GM12875 (cell line): ENCODE data around the gene DIDO1.

ENCODE experiments used
- H3K4me3 ChIP-seq: one replicate; pipeline ENCODE4 v1.5.1; 2011; ENCODE audit warnings: low read depth, low read length, control low read depth
- TF ChIP-seq, protein P1 (sequence below): IDR thresholded peaks from 2 replicates; pipeline ENCODE4 v1.5.1; 2011; ENCODE audit warnings: low read depth, mild to moderate bottlenecking, control low read depth, inconsistent platforms, low read length, moderate library complexity, borderline replicate concordance; ENCODE audit not compliant: insufficient read depth

DIDO1 gene

GRCh38 chr20:62910777-62911497, 15.4 kb downstream of the DIDO1 start:
- TF ChIP-seq, protein P1, sequence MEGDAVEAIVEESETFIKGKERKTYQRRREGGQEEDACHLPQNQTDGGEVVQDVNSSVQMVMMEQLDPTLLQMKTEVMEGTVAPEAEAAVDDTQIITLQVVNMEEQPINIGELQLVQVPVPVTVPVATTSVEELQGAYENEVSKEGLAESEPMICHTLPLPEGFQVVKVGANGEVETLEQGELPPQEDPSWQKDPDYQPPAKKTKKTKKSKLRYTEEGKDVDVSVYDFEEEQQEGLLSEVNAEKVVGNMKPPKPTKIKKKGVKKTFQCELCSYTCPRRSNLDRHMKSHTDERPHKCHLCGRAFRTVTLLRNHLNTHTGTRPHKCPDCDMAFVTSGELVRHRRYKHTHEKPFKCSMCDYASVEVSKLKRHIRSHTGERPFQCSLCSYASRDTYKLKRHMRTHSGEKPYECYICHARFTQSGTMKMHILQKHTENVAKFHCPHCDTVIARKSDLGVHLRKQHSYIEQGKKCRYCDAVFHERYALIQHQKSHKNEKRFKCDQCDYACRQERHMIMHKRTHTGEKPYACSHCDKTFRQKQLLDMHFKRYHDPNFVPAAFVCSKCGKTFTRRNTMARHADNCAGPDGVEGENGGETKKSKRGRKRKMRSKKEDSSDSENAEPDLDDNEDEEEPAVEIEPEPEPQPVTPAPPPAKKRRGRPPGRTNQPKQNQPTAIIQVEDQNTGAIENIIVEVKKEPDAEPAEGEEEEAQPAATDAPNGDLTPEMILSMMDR, result no peak
- H3K4me3 ChIP-seq, result no peak overlapping the region

DNA sequence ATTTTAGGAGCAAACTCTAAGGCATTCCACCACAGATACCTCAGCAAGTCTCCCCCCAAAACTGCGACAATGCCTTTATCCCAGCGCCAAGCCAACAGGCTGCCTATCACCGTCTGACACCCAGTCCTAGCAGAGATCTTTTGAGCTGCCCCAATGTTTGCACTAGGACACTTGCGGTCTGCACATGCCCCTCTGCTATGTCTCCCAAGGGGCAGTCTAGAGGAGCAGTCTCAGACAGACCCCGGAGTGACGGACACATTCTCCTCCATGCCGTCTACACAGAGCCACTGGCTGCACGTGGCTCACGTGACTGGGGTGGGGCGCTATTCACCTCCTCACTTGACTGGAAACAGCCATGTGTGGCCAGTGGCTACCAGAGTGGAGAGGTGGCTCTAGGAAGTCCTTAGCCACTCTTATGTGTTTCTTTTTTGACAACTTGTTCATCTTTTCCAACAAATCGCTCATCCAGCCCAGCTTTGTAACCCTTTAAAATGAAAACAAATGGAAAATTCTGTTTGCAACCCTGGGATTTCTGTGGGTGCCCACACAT, 16.0 kb downstream of the DIDO1 start:
- TF ChIP-seq, protein P1, result no peak
- H3K4me3 ChIP-seq, result no peak overlapping the region

DNA sequence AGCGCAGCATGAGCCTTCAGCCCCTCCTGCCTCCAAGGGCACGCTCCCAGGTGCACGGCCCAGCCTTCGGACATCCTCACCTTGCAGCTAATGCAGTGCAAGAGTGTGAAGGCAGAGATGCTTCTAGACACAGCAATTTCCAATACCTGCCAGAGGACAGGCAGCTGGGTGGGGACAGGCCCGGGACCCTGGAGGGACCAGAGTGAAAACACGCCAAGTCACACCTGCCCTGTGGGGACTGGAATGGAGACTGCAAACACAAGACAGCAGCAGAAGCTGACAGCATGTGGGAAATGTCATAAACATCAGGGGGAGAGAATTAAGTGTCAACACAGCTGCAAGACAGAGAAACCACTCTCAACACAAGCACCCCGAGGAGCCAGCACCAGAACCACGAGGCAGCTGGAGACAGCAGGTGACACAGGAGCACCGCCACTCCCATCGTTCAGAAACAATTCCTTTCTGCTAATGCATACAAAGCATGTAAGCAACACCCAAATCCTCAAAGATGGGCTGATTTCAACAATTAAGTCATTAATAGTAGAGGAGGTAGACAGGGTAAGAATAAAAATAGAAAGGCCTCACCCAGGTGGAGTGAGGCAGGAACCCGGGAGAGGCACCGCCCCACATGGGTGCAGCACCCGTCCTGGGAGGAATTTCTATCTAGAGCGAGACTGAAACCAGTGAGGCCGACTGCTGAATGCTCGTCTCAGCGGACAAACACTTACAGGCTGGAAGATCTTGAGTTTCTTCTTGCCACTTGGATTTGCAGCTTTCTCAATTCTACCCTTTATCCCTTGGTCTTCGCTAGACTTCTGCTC, 17.1 kb downstream of the DIDO1 start:
- no peak overlapping the region for H3K4me3 ChIP-seq
- TF ChIP-seq, protein P1, result no peak

DNA sequence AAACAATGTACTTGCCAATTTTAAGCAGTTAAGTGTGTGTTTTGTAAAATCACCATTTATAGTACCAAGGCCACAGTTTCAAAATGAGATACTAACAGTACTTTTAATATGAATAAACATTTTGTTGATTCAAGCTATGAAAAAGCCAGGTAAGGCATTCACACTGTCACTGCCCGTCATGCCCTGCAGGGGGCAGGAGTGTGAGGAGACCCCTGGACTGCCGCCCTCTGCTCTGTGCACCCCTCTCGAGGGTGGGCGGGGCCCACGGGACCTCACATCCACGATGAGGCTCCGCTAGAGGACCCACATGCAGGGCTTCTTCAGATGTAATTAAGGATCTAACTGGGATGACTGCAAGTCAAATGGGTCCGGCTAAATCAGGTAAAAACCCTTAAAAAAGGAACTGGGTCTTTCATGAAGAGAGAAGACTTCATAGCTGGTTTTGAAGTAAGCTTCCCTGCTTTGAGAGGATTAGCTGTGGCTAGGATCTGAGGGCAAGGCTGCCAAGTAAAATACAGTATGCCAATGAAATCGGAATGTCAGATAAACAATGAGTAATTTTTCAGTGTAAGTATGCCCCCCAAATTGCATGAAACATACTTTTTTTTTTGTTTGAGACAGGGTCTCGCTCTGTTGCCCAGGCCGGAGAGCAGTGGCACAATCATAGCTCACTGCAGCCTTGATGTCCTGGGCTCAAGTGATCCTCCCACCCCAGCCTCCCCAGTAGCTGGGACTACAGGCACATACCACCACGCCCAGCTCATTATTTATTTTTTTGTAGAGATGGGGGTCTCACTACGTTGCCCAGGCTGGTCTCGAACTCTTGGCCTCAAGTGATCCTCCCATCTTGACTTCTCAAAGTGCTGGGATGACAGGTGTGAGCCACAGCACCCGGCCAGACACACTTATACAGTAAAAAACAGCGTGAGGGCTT, 18.7 kb downstream of the DIDO1 start:
- H3K4me3 ChIP-seq, result no peak overlapping the region
- TF ChIP-seq, protein P1, result peak; percentile 69

DNA sequence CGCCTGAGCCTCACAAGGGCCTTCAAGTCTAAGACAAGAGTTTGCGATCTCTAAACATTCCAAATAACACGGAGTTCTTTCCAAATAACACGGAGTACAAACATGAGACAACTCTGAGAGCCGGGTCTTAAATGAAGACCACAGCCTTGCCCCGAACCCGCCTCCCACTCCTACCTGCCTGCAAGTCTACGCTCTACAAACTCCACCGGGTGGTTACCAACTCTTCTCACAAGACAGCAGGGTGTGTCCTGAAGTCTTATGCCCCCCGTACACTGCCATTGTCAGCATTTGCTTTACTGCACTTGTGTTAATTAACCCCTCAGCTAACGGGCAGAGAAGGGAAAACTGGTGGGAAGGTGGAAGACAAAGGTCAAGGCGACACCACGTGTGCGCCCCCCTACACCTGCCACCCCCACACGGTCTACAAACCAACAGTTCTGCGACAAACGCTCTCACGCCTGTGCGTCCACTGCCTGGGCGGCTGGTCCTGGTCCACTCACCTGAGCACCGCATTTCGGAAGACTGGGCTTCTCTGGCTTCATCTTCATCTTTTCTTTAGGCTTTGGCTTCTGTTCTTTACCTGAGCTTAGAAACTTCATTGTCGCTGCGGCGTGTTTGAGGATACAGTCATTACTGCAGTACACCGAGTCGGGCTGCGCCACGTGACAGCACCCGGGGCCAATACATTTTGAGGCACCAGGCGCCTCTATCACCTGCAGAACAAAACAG, 19.5 kb downstream of the DIDO1 start:
- H3K4me3 ChIP-seq, result no peak overlapping the region
- TF ChIP-seq, protein P1, result no peak

- H3K4me3 ChIP-seq, result no peak overlapping the region
- TF ChIP-seq, protein P1, result no peak
Measured at GRCh38 chr20:62906209-62906608, 20.1 kb downstream of the DIDO1 start.
